ENCODE data around the gene MUS81. TPM values are rescaled to one million over a fixed set of nuclear protein-coding genes. Genes with fewer than 3 reads are reported as not detected.

The MUS81 gene
- total and polyA plus RNA-seq, 2 of the 13 experiments (the other 11 are each of a cell fraction or from before 2014, with no cell fraction given), result 25.6 to 30.2 TPM

- no peak for TF ChIP-seq SMARCC2 (IDR thresholded peaks at IDR 0.05)
- TF ChIP-seq ETV6 (CRISPR knock-in tag; conservative IDR thresholded peaks at IDR 0.05), result no peak
- TF ChIP-seq CBX2 (IDR thresholded peaks at IDR 0.05; ENCODE audit: low read depth, low read length), result no peak
- no peak for TF ChIP-seq CBX2 (CRISPR knock-in tag; IDR thresholded peaks at IDR 0.05; ENCODE audit: low read depth)
- peak; percentile 59; the same call in 1 of the 2 replicates for TF ChIP-seq ZNF792 (CRISPR knock-in tag; IDR thresholded peaks at IDR 0.05)
- TF ChIP-seq NCOA5 (CRISPR knock-in tag; IDR thresholded peaks at IDR 0.05), result no peak
- no peak; the same call in 1 of the 2 replicates for TF ChIP-seq ZNF274 (CRISPR knock-in tag; IDR thresholded peaks at IDR 0.05)
- no peak for TF ChIP-seq HDAC6 (IDR thresholded peaks at IDR 0.05; ENCODE audit: low read depth, low read length)
- no peak for TF ChIP-seq ZNF598 (CRISPR knock-in tag; IDR thresholded peaks at IDR 0.05; ENCODE audit: borderline replicate concordance)
- no peak for TF ChIP-seq ZNF629 (CRISPR knock-in tag; conservative IDR thresholded peaks at IDR 0.05)
- TF ChIP-seq POLR2A (IDR thresholded peaks at IDR 0.05; ENCODE audit: insufficient read depth in 1 of 2, low read depth in 2 of 2, low read length in 2 of 2), result peak in 1 of 2 experiments; percentile 80; a peak in 2 of 4 replicates
- 0 out of 2 replicates have a peak, but pooled peaks have one; percentile 15 for TF ChIP-seq ZNF264 (CRISPR knock-in tag; IDR thresholded peaks at IDR 0.05)
- 0 out of 2 replicates have a peak, but pooled peaks have one; percentile 6 for TF ChIP-seq ZNF333 (CRISPR knock-in tag; IDR thresholded peaks at IDR 0.05; ENCODE audit: borderline replicate concordance)
- no peak for TF ChIP-seq ZNF230 (CRISPR knock-in tag; IDR thresholded peaks at IDR 0.05)
- no peak for TF ChIP-seq SATB2 (CRISPR knock-in tag; IDR thresholded peaks at IDR 0.05)
- TF ChIP-seq SKI (IDR thresholded peaks at IDR 0.05; ENCODE audit: partially characterized antibody), result no peak
- no peak; the same call in 1 of the 2 replicates for TF ChIP-seq MIER3 (CRISPR knock-in tag; IDR thresholded peaks at IDR 0.05; ENCODE audit: borderline replicate concordance)
- no peak for TF ChIP-seq RARA (CRISPR knock-in tag; IDR thresholded peaks at IDR 0.05)
- no peak for TF ChIP-seq ZNF550 (CRISPR knock-in tag; IDR thresholded peaks at IDR 0.05; ENCODE audit: borderline replicate concordance)
- TF ChIP-seq TEF (CRISPR knock-in tag; IDR thresholded peaks at IDR 0.05), result no peak
- peak; percentile 59; the same call in 1 of the 2 replicates for TF ChIP-seq SMAD3 (CRISPR knock-in tag; IDR thresholded peaks at IDR 0.05)
- peak; percentile 83; the same call in 1 of the 2 replicates for TF ChIP-seq ZHX2 (IDR thresholded peaks at IDR 0.05; ENCODE audit: low read depth)
- no peak for TF ChIP-seq ZHX2 (CRISPR knock-in tag; IDR thresholded peaks at IDR 0.05; ENCODE audit: borderline replicate concordance)
- TF ChIP-seq RCOR2 (CRISPR knock-in tag; IDR thresholded peaks at IDR 0.05), result no peak
- TF ChIP-seq ZNF737 (CRISPR knock-in tag; IDR thresholded peaks at IDR 0.05; ENCODE audit: borderline replicate concordance), result no peak
- TF ChIP-seq HOXD1 (CRISPR knock-in tag; IDR thresholded peaks at IDR 0.05), result no peak
- peak; percentile 57; the same call in 1 of the 2 replicates for TF ChIP-seq MYNN (CRISPR knock-in tag; IDR thresholded peaks at IDR 0.05; ENCODE audit: low read depth)
These were observed 28.1 kb downstream of the MUS81 start, which contains the start of gene FIBP (continued) for GRCh38 chr11:65888163-65888814.

All from HepG2 (cell line).